Activated CD4-positive, alpha-beta T cell treated with anti-CD3 and anti-CD28 coated beads for 24 hours (primary cell): ENCODE data around the gene ADH6.
"Not testable (repeated sequence)": the region's sequence is repeated elsewhere in the genome, so short reads cannot be mapped to it uniquely, and the experiment has no call there.

Source experiments
- DNase-seq, 2 donors: peaks; one replicate each; pipeline ENCODE4 v3.0.0-alpha.2; 2020; ENCODE audit warnings: low read depth in 2 of 2

Gene ADH6

GRCh38 chr4:99219072-99219471 is at the start of gene ADH6:
ADH6 (minus strand) TSS chr4:99219246; CDS start chr4:99219152, 94 bp downstream.
- no peak for DNase-seq

- DNase-seq: no peak
These were observed 45.9 kb upstream of the ADH6 start for GRCh38 chr4:99264927-99265326.

- DNase-seq: no peak
These were observed 33.7 kb upstream of the ADH6 start for GRCh38 chr4:99252746-99253145.

GRCh38 chr4:99248714-99249113 is 29.7 kb upstream of the ADH6 start:
- no peak for DNase-seq

- DNase-seq: no peak
These were observed 16.9 kb upstream of the ADH6 start for GRCh38 chr4:99235955-99236354.

GRCh38 chr4:99234331-99235010 is 15.4 kb upstream of the ADH6 start:
- DNase-seq: no peak

GRCh38 chr4:99233397-99233796 is 14.4 kb upstream of the ADH6 start:
- DNase-seq: not testable (repeated sequence)

GRCh38 chr4:99228706-99229105 is 9.7 kb upstream of the ADH6 start:
- not testable (repeated sequence) for DNase-seq

- DNase-seq: not testable (repeated sequence)
These were observed 8.6 kb upstream of the ADH6 start for GRCh38 chr4:99227646-99228045.

GRCh38 chr4:99221980-99222379 is 2.9 kb upstream of the ADH6 start:
- DNase-seq: no peak

GRCh38 chr4:99219479-99219878 is 433 bp upstream of the ADH6 start:
- no peak for DNase-seq

GRCh38 chr4:99215521-99215920 is 3.5 kb downstream of the ADH6 start:
- no peak for DNase-seq

- DNase-seq: no peak
These were observed 8.3 kb downstream of the ADH6 start for GRCh38 chr4:99210789-99211188.

GRCh38 chr4:99209671-99210070 is 9.4 kb downstream of the ADH6 start:
- no peak for DNase-seq

- no peak for DNase-seq
These were observed 10.3 kb downstream of the ADH6 start for GRCh38 chr4:99208719-99209075.

GRCh38 chr4:99207911-99208718 is 10.9 kb downstream of the ADH6 start:
- DNase-seq: no peak

- DNase-seq: no peak
These were observed 11.8 kb downstream of the ADH6 start for GRCh38 chr4:99207069-99207743.

GRCh38 chr4:99205153-99205979 is 13.7 kb downstream of the ADH6 start:
- DNase-seq: no peak

GRCh38 chr4:99202536-99202935 is 16.5 kb downstream of the ADH6 start:
- DNase-seq: no peak

- DNase-seq: no peak
These were observed 17.0 kb downstream of the ADH6 start for GRCh38 chr4:99202094-99202493.

- DNase-seq: no peak
These were observed 17.4 kb downstream of the ADH6 start for GRCh38 chr4:99201690-99202089.

- DNase-seq: no peak
These were observed 18.9 kb downstream of the ADH6 start for GRCh38 chr4:99200138-99200537.
